SK-N-SH (cell line): ENCODE results near the gene ISLR2. TPM values are rescaled to one million over a fixed set of nuclear protein-coding genes. Genes with fewer than 3 reads are reported as not detected.

Experiments used
- CTCF ChIA-PET: fragments of 300-600, 350-600 bp; formaldehyde crosslinking; extraction: SDS; loops from one replicate; lab custom pipeline; 2021; lab: Yijun Ruan, JAX
- POLR2A ChIA-PET: fragments of 350-600 bp; sonication (Branson Sonifier 250); formaldehyde crosslinking; extraction: SDS; loops from one replicate; lab custom pipeline; 2020; ENCODE audit warnings: antibody characterized with exemption, inconsistent platforms; lab: Yijun Ruan, JAX
- DNase-seq: peaks from one replicate; pipeline ENCODE4 v3.0.0; 2012
- H2AFZ ChIP-seq: fragments of 200-600 bp; sonication (generic); 2 replicates; pipeline ENCODE4 v1.8.1; 2016; ENCODE audit warnings: antibody characterized with exemption, mild to moderate bottlenecking, low read depth
- H3F3A ChIP-seq: fragments of 200-600 bp; sonication (generic); replicated peaks from 2 replicates; pipeline ENCODE3; 2016; ENCODE audit warnings: antibody characterized with exemption, mild to moderate bottlenecking; ENCODE audit not compliant: insufficient read depth
- H3K27ac ChIP-seq, 2 experiments: fragments of 200-500 bp in 1 of 2; fragments of 200-600 bp in 1 of 2; sonication (Bioruptor generic) in 1 of 2; sonication (generic), shearing (Covaris generic) in 1 of 2; 2 replicates each; pipeline versions ENCODE4 v1.5.1 to v1.6.1; 2014 to 2016; ENCODE audit warnings: low read depth in 2 of 2, inconsistent platforms in 1 of 2, low read length in 1 of 2, mild to moderate bottlenecking in 1 of 2, mixed read lengths in 1 of 2
- H3K27me3 ChIP-seq: fragments of 200-600 bp; sonication (generic), shearing (Covaris generic); 2 replicates; pipeline ENCODE4 v1.6.1; 2016; ENCODE audit warnings: mixed run types; ENCODE audit not compliant: insufficient read depth
- H3K36me3 ChIP-seq, 2 experiments: fragments of 200-500 bp in 1 of 2; fragments of 200-600 bp in 1 of 2; sonication (Bioruptor generic) in 1 of 2; sonication (generic) in 1 of 2; replicated peaks in 1 of 2; 2 replicates each; pipeline versions ENCODE3 to v1.5.1; 2014 to 2016; ENCODE audit warnings: low read length in 1 of 2, mild to moderate bottlenecking in 1 of 2; ENCODE audit not compliant: insufficient read depth in 2 of 2, control insufficient read depth in 1 of 2
- H3K4me1 ChIP-seq, 2 experiments: fragments of 200-500 bp in 1 of 2; fragments of 200-600 bp in 1 of 2; sonication (Bioruptor generic) in 1 of 2; sonication (generic), shearing (Covaris generic) in 1 of 2; 2 replicates each; pipeline versions ENCODE4 v1.5.1 to v1.6.1; 2014 to 2016; ENCODE audit warnings: low read depth in 1 of 2, low read length in 1 of 2, mixed run types in 1 of 2; ENCODE audit not compliant: insufficient read depth in 2 of 2, control insufficient read depth in 1 of 2
- H3K4me2 ChIP-seq: fragments of 200-600 bp; sonication (generic), shearing (Covaris generic); 2 replicates; pipeline ENCODE4 v1.6.1; 2017; ENCODE audit warnings: mixed run types
- H3K4me3 ChIP-seq, 2 experiments: fragments of 200-500 bp in 1 of 2; fragments of 200-600 bp in 1 of 2; sonication (Bioruptor generic) in 1 of 2; sonication (generic), shearing (Covaris generic) in 1 of 2; 2 replicates each; pipeline versions ENCODE4 v1.5.1 to v1.8.1; 2014 to 2016; ENCODE audit warnings: low read depth in 2 of 2, inconsistent platforms in 1 of 2, low read length in 1 of 2, mild to moderate bottlenecking in 1 of 2, mixed read lengths in 1 of 2, moderate library complexity in 1 of 2
- H3K79me2 ChIP-seq: fragments of 200-600 bp; sonication (generic); 2 replicates; pipeline ENCODE4 v1.8.1; 2017; ENCODE audit warnings: mild to moderate bottlenecking; ENCODE audit not compliant: insufficient read depth
- H3K9ac ChIP-seq: fragments of 200-600 bp; sonication (generic); 2 replicates; pipeline ENCODE4 v1.6.1; 2017; ENCODE audit warnings: mixed run types
- H3K9me2 ChIP-seq: fragments of 200-600 bp; sonication (generic); 2 replicates; pipeline ENCODE4 v1.6.1; 2017; ENCODE audit warnings: mixed run types
- H3K9me3 ChIP-seq: fragments of 200-600 bp; sonication (generic); 2 replicates; pipeline ENCODE4 v1.6.1; 2017; ENCODE audit warnings: mixed run types, mild to moderate bottlenecking, moderate library complexity
- H4K20me1 ChIP-seq: fragments of 200-600 bp; sonication (generic); 2 replicates; pipeline ENCODE4 v1.6.1; 2017; ENCODE audit warnings: mild to moderate bottlenecking, mixed run types; ENCODE audit not compliant: insufficient read depth
- EP300 ChIP-seq, 2 experiments: IDR thresholded peaks; 2 replicates each; pipeline versions ENCODE4 v1.4.0 to v1.6.1; 2012; ENCODE audit warnings: borderline replicate concordance in 1 of 2, low read depth in 1 of 2, low read length in 1 of 2
- FOXJ3 ChIP-seq: sonication (generic); formaldehyde crosslinking; IDR thresholded peaks from 2 replicates; pipeline ENCODE4 v1.5.1; 2020; ENCODE audit warnings: mild to moderate bottlenecking, missing genetic modification reagents
- FOXM1 ChIP-seq: IDR thresholded peaks from 2 replicates; pipeline ENCODE4 v1.4.0; 2012; ENCODE audit warnings: low read depth, mild to moderate bottlenecking
- GABPA ChIP-seq: IDR thresholded peaks from 2 replicates; pipeline ENCODE4 v1.4.0; 2012; ENCODE audit warnings: low read depth, mild to moderate bottlenecking
- GATA2 ChIP-seq: sonication (generic); formaldehyde crosslinking; IDR thresholded peaks from 2 replicates; pipeline ENCODE4 v1.5.0; 2020; ENCODE audit warnings: mild to moderate bottlenecking, missing genetic modification reagents
- NFIC ChIP-seq: IDR thresholded peaks from 2 replicates; pipeline ENCODE4 v1.4.0; 2012; ENCODE audit warnings: borderline replicate concordance
- NRF1 ChIP-seq: IDR thresholded peaks from 2 replicates; pipeline ENCODE4 v1.6.1; 2012; ENCODE audit warnings: low read depth, mild to moderate bottlenecking, low read length
- POLR2AphosphoS5 ChIP-seq: IDR thresholded peaks from 2 replicates; pipeline ENCODE4 v1.6.1; 2012; ENCODE audit warnings: low read depth, low read length
- RCOR1 ChIP-seq: fragments of 150-350 bp; IDR thresholded peaks from 2 replicates; pipeline ENCODE4 v1.6.1; 2017; ENCODE audit warnings: antibody characterized with exemption, low read length
- SMC3 ChIP-seq: IDR thresholded peaks from 2 replicates; pipeline ENCODE4 v1.6.1; 2012; ENCODE audit warnings: low read depth, low read length, improper control_type of control experiment
- TAF1 ChIP-seq: IDR thresholded peaks from 2 replicates; pipeline ENCODE4 v1.6.1; 2012; ENCODE audit warnings: low read depth, mild to moderate bottlenecking, low read length, moderate library complexity, borderline replicate concordance
- TEAD4 ChIP-seq: IDR thresholded peaks from 2 replicates; pipeline ENCODE4 v1.4.0; 2012; ENCODE audit warnings: mild to moderate bottlenecking, borderline replicate concordance; ENCODE audit not compliant: insufficient read depth
- YY1 ChIP-seq: IDR thresholded peaks from 2 replicates; pipeline ENCODE4 v1.4.0; 2012; ENCODE audit warnings: low read depth, mild to moderate bottlenecking
- WGBS: methylation state at CpG from one replicate; pipeline ENCODE4 v1.1.6; 2017; ENCODE audit warnings: low lambda C conversion rate; 5-methylcytosine and 5-hydroxymethylcytosine counted together
- polyA plus RNA-seq, 3 experiments: library from polyadenylated mRNA; depleted of rRNA; stranded (reverse); fragments of >200 nt; gene quantifications; 2 replicates each; pipeline ENCODE4 v1.2.3, GENCODE V29; 2012
- TF ChIP-seq, protein P1 (sequence below): fragments of 150-350 bp; IDR thresholded peaks from 2 replicates; pipeline ENCODE4 v1.6.1; 2017; ENCODE audit warnings: antibody characterized with exemption, low read length, low read depth, borderline replicate concordance
- TF ChIP-seq, protein P2 (sequence below): IDR thresholded peaks from 2 replicates; pipeline ENCODE4 v1.4.0; 2012; ENCODE audit warnings: low read depth, borderline replicate concordance
- TF ChIP-seq, protein P3 (sequence below): IDR thresholded peaks from 2 replicates; pipeline ENCODE4 v1.6.1; 2012; ENCODE audit warnings: mild to moderate bottlenecking, low read depth, low read length, moderate library complexity
- TF ChIP-seq, protein P4 (sequence below): IDR thresholded peaks from 2 replicates; pipeline ENCODE4 v1.4.0; 2012; ENCODE audit warnings: low read depth, borderline replicate concordance

Gene ISLR2
- polyA plus RNA-seq, 1 of the 3 experiments (the other 2 are of a cell fraction): 0.56 TPM

DNA sequence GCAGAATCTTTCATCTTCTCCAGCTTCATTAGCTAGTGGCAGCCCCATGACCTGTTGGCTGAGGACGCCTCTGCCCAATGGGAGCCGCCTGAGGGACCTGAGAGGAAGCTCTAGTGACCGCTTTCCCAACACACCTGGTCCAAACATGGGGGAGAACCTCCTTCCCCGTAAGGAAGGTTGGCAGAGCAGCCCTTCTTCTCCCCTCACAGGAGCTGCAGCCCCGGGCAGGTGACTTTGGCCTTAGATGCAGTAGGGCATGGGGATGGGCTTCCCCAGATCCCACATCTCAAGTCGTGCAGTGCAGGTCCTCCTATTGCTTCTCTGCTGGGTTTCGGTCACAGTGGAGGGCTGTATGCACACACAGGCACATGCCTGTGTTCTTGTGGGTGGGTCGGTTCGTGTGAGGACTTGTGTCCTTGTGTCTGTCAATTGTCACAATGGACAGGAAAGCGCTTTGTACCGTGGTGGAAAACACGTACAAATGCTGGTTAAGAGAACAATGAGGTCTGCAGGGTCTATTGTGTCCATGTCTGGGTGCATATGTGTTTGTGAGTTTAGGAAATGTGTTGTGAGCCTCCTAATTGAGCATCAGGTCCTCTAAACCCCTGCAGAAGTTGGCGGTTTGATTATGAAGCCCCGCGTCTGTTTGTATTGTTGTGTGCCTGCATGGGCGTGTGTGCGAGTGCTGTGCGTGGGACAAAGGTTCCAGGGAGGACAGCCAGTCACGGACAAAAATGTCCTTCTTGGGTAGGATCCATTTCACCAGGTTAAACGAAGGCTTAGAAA, 1.4 kb downstream of the ISLR2 start:
- no peak for DNase-seq
- Histone ChIP-seq H3K79me2 (no peaks in the 10 kb centered on the region), H3K9ac (no peak overlapping the region), H3K4me3 (no peak overlapping the region), H3K4me2 (no peak overlapping the region), H3F3A (no peaks in the 10 kb centered on the region)
- TF ChIP-seq FOXJ3 (CRISPR knock-in tag) (no peak), SMC3 (no peak), GATA2 (CRISPR knock-in tag) (no peak), RCOR1 (no peak), NFIC (no peak), YY1 (no peak), NRF1 (no peak)
- TF ChIP-seq, protein P1, sequence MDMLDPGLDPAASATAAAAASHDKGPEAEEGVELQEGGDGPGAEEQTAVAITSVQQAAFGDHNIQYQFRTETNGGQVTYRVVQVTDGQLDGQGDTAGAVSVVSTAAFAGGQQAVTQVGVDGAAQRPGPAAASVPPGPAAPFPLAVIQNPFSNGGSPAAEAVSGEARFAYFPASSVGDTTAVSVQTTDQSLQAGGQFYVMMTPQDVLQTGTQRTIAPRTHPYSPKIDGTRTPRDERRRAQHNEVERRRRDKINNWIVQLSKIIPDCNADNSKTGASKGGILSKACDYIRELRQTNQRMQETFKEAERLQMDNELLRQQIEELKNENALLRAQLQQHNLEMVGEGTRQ: no peak
- TF ChIP-seq, all 33 proteins: peak for 0
- H3K27me3 ChIP-seq: peaks cover 32% of the 10 kb centered on the region
- no peaks in the 10 kb centered on the region for H3K9me2 ChIP-seq
- no peaks in the 10 kb centered on the region for H3K36me3 ChIP-seq
- H3K4me1 ChIP-seq: peaks cover 2 to 32% of the 10 kb centered on the region in 2 experiments; a peak in 2 of 4 replicates
- no peak overlapping the region for H2AFZ ChIP-seq
- ChIA-PET CTCF (interaction anchor here (0.7 to 2.4 kb wide), 8 partner anchors 11 to 191 kb away, joined by 3 to 16 read pairs (median 4); partner anchors contain the start of gene STRA6), POLR2A (no interaction called here)
- no peak overlapping the region for H3K27ac ChIP-seq
- no peaks in the 10 kb centered on the region for H4K20me1 ChIP-seq
- no peaks in the 10 kb centered on the region for H3K9me3 ChIP-seq
- WGBS: 96% methylated on average over 19 of the region's 20 CpGs

DNA sequence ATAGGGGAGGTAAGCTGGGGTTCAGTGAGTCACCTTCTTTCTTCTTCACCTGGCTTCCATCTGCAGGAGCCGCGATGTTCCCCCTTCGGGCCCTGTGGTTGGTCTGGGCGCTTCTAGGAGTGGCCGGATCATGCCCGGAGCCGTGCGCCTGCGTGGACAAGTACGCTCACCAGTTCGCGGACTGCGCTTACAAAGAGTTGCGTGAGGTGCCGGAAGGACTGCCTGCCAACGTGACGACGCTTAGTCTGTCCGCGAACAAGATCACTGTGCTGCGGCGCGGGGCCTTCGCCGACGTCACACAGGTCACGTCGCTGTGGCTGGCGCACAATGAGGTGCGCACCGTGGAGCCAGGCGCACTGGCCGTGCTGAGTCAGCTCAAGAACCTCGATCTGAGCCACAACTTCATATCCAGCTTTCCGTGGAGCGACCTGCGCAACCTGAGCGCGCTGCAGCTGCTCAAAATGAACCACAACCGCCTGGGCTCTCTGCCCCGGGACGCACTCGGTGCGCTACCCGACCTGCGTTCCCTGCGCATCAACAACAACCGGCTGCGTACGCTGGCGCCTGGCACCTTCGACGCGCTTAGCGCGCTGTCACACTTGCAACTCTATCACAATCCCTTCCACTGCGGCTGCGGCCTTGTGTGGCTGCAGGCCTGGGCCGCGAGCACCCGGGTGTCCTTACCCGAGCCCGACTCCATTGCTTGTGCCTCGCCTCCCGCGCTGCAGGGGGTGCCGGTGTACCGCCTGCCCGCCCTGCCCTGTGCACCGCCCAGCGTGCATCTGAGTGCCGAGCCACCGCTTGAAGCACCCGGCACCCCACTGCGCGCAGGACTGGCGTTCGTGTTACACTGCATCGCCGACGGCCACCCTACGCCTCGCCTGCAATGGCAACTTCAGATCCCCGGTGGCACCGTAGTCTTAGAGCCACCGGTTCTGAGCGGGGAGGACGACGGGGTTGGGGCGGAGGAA, 2.6 kb downstream of the ISLR2 start:
- 97% methylated on average over 75 of the region's 90 CpGs for WGBS
- H3F3A ChIP-seq: peaks cover 6% of the 10 kb centered on the region
- H2AFZ ChIP-seq: no peak overlapping the region
- no peak for DNase-seq
- ChIA-PET CTCF (interaction anchor here (0.6 to 2.4 kb wide), 5 partner anchors 69 to 175 kb away, joined by 3 to 16 read pairs (median 3); no protein-coding TSS in a partner anchor), POLR2A (no interaction called here)
- H3K4me3 ChIP-seq: no peak overlapping the region
- no peaks in the 10 kb centered on the region for H3K9me2 ChIP-seq
- no peaks in the 10 kb centered on the region for H3K36me3 ChIP-seq
- no peak overlapping the region for H3K9ac ChIP-seq
- peaks cover 31% of the 10 kb centered on the region for H3K27me3 ChIP-seq
- H3K4me2 ChIP-seq: no peak overlapping the region
- peaks cover 10 to 36% of the 10 kb centered on the region in 2 experiments; a peak in 3 of 4 replicates for H3K4me1 ChIP-seq
- no peaks in the 10 kb centered on the region for H3K9me3 ChIP-seq
- H3K79me2 ChIP-seq: no peaks in the 10 kb centered on the region
- H4K20me1 ChIP-seq: no peaks in the 10 kb centered on the region
- no peak overlapping the region for H3K27ac ChIP-seq
- TF ChIP-seq SMC3: no peak
- TF ChIP-seq TEAD4: no peak
- no peak for TF ChIP-seq TAF1
- TF ChIP-seq, protein P2, sequence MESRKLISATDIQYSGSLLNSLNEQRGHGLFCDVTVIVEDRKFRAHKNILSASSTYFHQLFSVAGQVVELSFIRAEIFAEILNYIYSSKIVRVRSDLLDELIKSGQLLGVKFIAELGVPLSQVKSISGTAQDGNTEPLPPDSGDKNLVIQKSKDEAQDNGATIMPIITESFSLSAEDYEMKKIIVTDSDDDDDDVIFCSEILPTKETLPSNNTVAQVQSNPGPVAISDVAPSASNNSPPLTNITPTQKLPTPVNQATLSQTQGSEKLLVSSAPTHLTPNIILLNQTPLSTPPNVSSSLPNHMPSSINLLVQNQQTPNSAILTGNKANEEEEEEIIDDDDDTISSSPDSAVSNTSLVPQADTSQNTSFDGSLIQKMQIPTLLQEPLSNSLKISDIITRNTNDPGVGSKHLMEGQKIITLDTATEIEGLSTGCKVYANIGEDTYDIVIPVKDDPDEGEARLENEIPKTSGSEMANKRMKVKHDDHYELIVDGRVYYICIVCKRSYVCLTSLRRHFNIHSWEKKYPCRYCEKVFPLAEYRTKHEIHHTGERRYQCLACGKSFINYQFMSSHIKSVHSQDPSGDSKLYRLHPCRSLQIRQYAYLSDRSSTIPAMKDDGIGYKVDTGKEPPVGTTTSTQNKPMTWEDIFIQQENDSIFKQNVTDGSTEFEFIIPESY: no peak
- TF ChIP-seq EP300 (IDR thresholded peaks at IDR 0.05; ENCODE audit: borderline replicate concordance in 1 of 2, low read depth in 1 of 2, low read length in 1 of 2): no peak
- TF ChIP-seq, protein P3, sequence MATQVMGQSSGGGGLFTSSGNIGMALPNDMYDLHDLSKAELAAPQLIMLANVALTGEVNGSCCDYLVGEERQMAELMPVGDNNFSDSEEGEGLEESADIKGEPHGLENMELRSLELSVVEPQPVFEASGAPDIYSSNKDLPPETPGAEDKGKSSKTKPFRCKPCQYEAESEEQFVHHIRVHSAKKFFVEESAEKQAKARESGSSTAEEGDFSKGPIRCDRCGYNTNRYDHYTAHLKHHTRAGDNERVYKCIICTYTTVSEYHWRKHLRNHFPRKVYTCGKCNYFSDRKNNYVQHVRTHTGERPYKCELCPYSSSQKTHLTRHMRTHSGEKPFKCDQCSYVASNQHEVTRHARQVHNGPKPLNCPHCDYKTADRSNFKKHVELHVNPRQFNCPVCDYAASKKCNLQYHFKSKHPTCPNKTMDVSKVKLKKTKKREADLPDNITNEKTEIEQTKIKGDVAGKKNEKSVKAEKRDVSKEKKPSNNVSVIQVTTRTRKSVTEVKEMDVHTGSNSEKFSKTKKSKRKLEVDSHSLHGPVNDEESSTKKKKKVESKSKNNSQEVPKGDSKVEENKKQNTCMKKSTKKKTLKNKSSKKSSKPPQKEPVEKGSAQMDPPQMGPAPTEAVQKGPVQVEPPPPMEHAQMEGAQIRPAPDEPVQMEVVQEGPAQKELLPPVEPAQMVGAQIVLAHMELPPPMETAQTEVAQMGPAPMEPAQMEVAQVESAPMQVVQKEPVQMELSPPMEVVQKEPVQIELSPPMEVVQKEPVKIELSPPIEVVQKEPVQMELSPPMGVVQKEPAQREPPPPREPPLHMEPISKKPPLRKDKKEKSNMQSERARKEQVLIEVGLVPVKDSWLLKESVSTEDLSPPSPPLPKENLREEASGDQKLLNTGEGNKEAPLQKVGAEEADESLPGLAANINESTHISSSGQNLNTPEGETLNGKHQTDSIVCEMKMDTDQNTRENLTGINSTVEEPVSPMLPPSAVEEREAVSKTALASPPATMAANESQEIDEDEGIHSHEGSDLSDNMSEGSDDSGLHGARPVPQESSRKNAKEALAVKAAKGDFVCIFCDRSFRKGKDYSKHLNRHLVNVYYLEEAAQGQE: no peak
- TF ChIP-seq, protein P4, sequence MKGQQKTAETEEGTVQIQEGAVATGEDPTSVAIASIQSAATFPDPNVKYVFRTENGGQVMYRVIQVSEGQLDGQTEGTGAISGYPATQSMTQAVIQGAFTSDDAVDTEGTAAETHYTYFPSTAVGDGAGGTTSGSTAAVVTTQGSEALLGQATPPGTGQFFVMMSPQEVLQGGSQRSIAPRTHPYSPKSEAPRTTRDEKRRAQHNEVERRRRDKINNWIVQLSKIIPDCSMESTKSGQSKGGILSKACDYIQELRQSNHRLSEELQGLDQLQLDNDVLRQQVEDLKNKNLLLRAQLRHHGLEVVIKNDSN: no peak
- TF ChIP-seq POLR2AphosphoS5: no peak
- no peak for TF ChIP-seq FOXM1
- TF ChIP-seq GABPA: no peak
